ENCODE data around the gene ADAR. TPM values are rescaled to one million over a fixed set of nuclear protein-coding genes. Genes with fewer than 3 reads are reported as not detected.

The ADAR gene
- total and polyA plus RNA-seq, 2 donors (not counting 3 experiments of a cell fraction or from before 2014, with no cell fraction given): 88.2 to 141 TPM

DNA sequence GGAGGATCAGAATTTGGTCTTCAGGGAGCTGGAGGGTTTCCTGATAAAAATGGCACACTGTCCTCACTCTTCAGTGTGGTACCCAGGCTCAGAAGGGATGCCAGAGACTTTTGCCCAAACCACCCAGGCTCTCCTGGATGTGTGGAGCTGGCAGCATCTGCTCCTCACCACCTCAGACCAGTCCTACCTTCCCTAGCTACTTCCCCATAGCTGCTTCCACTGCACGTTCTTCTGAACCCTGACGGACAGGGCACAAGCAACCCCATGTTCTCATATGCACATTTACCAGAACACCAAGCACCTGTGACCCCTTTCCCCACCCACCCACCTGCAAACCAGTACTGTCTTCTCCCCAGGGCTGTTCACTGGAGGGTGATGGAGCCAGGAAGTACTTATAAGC lies 4.7 kb downstream of the ADAR start:
- no peak for TF ChIP-seq MYC (IDR thresholded peaks at IDR 0.05; ENCODE audit: low read depth, low read length)
- TF ChIP-seq, protein P1, sequence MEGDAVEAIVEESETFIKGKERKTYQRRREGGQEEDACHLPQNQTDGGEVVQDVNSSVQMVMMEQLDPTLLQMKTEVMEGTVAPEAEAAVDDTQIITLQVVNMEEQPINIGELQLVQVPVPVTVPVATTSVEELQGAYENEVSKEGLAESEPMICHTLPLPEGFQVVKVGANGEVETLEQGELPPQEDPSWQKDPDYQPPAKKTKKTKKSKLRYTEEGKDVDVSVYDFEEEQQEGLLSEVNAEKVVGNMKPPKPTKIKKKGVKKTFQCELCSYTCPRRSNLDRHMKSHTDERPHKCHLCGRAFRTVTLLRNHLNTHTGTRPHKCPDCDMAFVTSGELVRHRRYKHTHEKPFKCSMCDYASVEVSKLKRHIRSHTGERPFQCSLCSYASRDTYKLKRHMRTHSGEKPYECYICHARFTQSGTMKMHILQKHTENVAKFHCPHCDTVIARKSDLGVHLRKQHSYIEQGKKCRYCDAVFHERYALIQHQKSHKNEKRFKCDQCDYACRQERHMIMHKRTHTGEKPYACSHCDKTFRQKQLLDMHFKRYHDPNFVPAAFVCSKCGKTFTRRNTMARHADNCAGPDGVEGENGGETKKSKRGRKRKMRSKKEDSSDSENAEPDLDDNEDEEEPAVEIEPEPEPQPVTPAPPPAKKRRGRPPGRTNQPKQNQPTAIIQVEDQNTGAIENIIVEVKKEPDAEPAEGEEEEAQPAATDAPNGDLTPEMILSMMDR (IDR thresholded peaks at IDR 0.05; ENCODE audit: extremely low read depth in 1 of 2, insufficient read depth in 1 of 2, low read depth in 1 of 2, low read length in 2 of 2): no peak
- no peak for TF ChIP-seq FOS (IDR thresholded peaks at IDR 0.05; ENCODE audit: borderline replicate concordance, insufficient read depth, low read length)
- no peak for TF ChIP-seq POLR2AphosphoS5 (IDR thresholded peaks at IDR 0.05; ENCODE audit: insufficient read depth, low read depth, low read length)
- TF ChIP-seq, protein P2, sequence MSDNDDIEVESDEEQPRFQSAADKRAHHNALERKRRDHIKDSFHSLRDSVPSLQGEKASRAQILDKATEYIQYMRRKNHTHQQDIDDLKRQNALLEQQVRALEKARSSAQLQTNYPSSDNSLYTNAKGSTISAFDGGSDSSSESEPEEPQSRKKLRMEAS (IDR thresholded peaks at IDR 0.05; ENCODE audit: insufficient read depth, insufficient read length): no peak
- no peak for TF ChIP-seq POLR2A (IDR thresholded peaks at IDR 0.05; ENCODE audit: low read depth, low read length)
- no peak for TF ChIP-seq GATA2 (IDR thresholded peaks at IDR 0.05; ENCODE audit: insufficient read depth, insufficient read length, low read depth, low read length)
- no peak for TF ChIP-seq JUN (IDR thresholded peaks at IDR 0.05; ENCODE audit: borderline replicate concordance, insufficient read depth, insufficient read length, low read depth)
- TF ChIP-seq EZH2 (IDR thresholded peaks at IDR 0.05; ENCODE audit: borderline replicate concordance, low read depth, low read length, severe bottlenecking): no peak
- BruUV-seq (replicated peaks): no TSS peak

More for the DNA sequence above, 4.7 kb downstream of the ADAR start:
- Histone ChIP-seq H3K9me3 (replicated peaks; ENCODE audit: control insufficient read depth, insufficient read depth, low read length) (no peaks in the 10 kb centered on the region), H3K27ac (ENCODE audit: insufficient read depth, low read depth, low read length) (no peak overlapping the region), H4K20me1 (replicated peaks; ENCODE audit: control insufficient read depth, extremely low read depth, insufficient read depth, low read length) (peaks cover 4% of the 10 kb centered on the region), H3K9ac (replicated peaks; ENCODE audit: extremely low read depth, insufficient read depth, low read length) (no peak overlapping the region), H3K27me3 (ENCODE audit: control insufficient read depth in 2 of 2, insufficient read depth in 2 of 2, low read length in 2 of 2) (no peaks in the 10 kb centered on the region), H3K36me3 (ENCODE audit: control insufficient read depth in 2 of 2, extremely low read depth in 1 of 2, insufficient read depth in 2 of 2, low read length in 2 of 2) (peaks cover 9 to 29% of the 10 kb centered on the region in 2 experiments), H3K79me2 (ENCODE audit: control insufficient read depth, insufficient read depth, low read length) (peaks cover 83% of the 10 kb centered on the region), H3K4me1 (ENCODE audit: control insufficient read depth, extremely low read depth, insufficient read depth, low read length) (peaks cover 3% of the 10 kb centered on the region), H3K9me1 (replicated peaks; ENCODE audit: control insufficient read depth, extremely low read depth, insufficient read depth, low read length) (no peaks in the 10 kb centered on the region), H2AFZ (ENCODE audit: low read depth, low read length) (no peak overlapping the region), H3K4me2 (ENCODE audit: insufficient read depth, low read length) (no peak overlapping the region), H3K4me3 (replicated peaks in 1 of 3; ENCODE audit: insufficient read depth in 1 of 3, low read depth in 1 of 3, low read length in 3 of 3) (no peak overlapping the region)
- FAIRE-seq: no peak
- ChIA-PET CTCF (interaction anchor here (1.8 kb wide), 1 partner anchor 19 kb away, joined by 5 read pairs; no protein-coding TSS in a partner anchor), POLR2A (no interaction called here)
- dilution Hi-C loops (cut with MboI; ENCODE audit: extremely low pct_ligation_motif_present, low sequenced_read_pairs): no loop called here
- DNase-seq (ENCODE audit: low read depth, low spot score): no peak
- intact Hi-C loops (cut with micrococcal nuclease): no loop called here

Data from endothelial cell of umbilical vein (primary cell).